Body of pancreas (tissue), 4 donors: ENCODE measurements around the gene PHC2. TPM values are rescaled to one million over a fixed set of nuclear protein-coding genes. Genes with fewer than 3 reads are reported as not detected.

Source experiments
- ATAC-seq: fragments of 150-250 bp; one replicate; pipeline ENCODE4 v1.9.1; 2016
- DNase-seq, 4 donors: peaks; one replicate each; pipeline ENCODE4 v3.0.0-alpha.2; 2019
- H3K27ac ChIP-seq, 4 donors: fragments of 200-600 bp; sonication (generic); 1 replicate in 3 of 4; 2 replicates in 1 of 4; pipeline versions ENCODE4 v1.5.1 to v1.6.1; 2016 to 2019; ENCODE audit warnings: mild to moderate bottlenecking in 1 of 4, mixed read lengths in 1 of 4, moderate library complexity in 1 of 4
- H3K27me3 ChIP-seq, 2 donors: fragments of 200-600 bp; sonication (generic); one replicate each; pipeline ENCODE4 v1.6.0; 2016; ENCODE audit warnings: mild to moderate bottlenecking in 1 of 2
- H3K36me3 ChIP-seq, 2 donors: fragments of 200-600 bp; sonication (generic); replicated peaks in 1 of 2; 2 replicates each; pipeline ENCODE4 v1.5.1; 2016; ENCODE audit warnings: low read depth in 2 of 2; ENCODE audit not compliant: insufficient read depth in 1 of 2
- H3K4me1 ChIP-seq: fragments of 200-600 bp; sonication (generic); one replicate; pipeline ENCODE4 v1.6.0; 2016
- H3K4me3 ChIP-seq, 2 donors: fragments of 200-600 bp; sonication (generic); 1 replicate in 1 of 2; 2 replicates in 1 of 2; pipeline ENCODE4 v1.5.1; 2016 to 2019
- H3K9me3 ChIP-seq, 3 donors: fragments of 200-600 bp; sonication (generic); 1 replicate in 2 of 3; 2 replicates in 1 of 3; pipeline ENCODE4 v1.5.1; 2016
- POLR2A ChIP-seq, 3 donors: fragments of 450-650 bp; IDR thresholded peaks; one replicate each; pipeline ENCODE4 v1.6.1; 2016; ENCODE audit warnings: antibody characterized with exemption in 3 of 3, mild to moderate bottlenecking in 2 of 3
- WGBS, 2 donors: methylation state at CpG; one replicate each; pipeline ENCODE4 v1.1.5; 2017; 5-methylcytosine and 5-hydroxymethylcytosine counted together
- intact Hi-C: fragments of 100-400 bp; cut with DNase I; formaldehyde crosslinking; loops from one replicate; pipeline ENCODE4 v1.15.1; 2023
- total RNA-seq, 2 donors: library from RNA; depleted of rRNA; stranded (reverse); fragments of >200 nt; gene quantifications; one replicate each; pipeline ENCODE4 v1.1.0, GENCODE V29; 2016
- TF ChIP-seq, protein P1 (sequence below), 7 experiments: fragments of 450-650 bp in 4 of 7; fragments of 200-600 bp in 3 of 7; sonication (generic) in 3 of 7; IDR thresholded peaks; one replicate each; pipeline ENCODE4 v1.5.1; 2016 to 2019; ENCODE audit warnings: antibody characterized with exemption in 7 of 7

PHC2 gene
- total RNA-seq, 2 donors from 2014 or later, result 41.8 to 44.5 TPM

DNA sequence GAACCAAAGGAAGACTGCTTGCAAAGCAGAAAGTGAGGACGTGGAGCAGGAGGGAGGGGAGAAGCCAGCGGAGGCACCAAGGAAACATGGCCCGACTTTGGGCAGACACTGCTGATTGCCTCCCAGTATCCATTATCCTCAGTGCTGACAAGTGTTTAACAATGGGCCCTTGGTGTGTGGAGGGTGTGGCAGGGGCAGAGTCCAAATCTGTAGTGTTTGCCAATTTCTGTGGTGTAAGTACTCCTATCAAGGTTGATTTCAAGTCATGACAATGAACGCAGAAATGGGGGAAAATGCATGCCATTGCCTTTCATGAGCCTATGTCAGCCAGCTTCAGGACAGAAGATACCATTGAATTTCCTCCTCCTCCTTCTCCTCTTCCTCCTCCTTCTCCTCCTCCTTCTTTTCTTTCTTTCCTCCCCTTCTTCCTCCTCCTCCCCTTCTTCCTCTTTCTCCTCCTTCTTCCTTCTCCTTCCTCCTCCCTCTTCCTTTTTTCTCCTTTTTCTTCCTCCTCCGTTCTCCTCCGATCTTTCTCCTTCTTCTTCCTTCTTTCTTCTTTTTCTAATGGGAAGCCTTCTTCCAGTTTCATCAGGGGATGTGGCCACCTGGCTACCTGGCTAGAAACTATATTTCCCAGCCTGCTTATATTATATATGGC lies 10.3 kb upstream of the PHC2 start:
- Histone ChIP-seq H3K27ac (no peak overlapping the region), H3K36me3 (no peaks in the 10 kb centered on the region), H3K4me1 (no peaks in the 10 kb centered on the region), H3K4me3 (no peak overlapping the region), H3K27me3 (no peaks in the 10 kb centered on the region), H3K9me3 (no peaks in the 10 kb centered on the region)
- TF ChIP-seq, protein P1, sequence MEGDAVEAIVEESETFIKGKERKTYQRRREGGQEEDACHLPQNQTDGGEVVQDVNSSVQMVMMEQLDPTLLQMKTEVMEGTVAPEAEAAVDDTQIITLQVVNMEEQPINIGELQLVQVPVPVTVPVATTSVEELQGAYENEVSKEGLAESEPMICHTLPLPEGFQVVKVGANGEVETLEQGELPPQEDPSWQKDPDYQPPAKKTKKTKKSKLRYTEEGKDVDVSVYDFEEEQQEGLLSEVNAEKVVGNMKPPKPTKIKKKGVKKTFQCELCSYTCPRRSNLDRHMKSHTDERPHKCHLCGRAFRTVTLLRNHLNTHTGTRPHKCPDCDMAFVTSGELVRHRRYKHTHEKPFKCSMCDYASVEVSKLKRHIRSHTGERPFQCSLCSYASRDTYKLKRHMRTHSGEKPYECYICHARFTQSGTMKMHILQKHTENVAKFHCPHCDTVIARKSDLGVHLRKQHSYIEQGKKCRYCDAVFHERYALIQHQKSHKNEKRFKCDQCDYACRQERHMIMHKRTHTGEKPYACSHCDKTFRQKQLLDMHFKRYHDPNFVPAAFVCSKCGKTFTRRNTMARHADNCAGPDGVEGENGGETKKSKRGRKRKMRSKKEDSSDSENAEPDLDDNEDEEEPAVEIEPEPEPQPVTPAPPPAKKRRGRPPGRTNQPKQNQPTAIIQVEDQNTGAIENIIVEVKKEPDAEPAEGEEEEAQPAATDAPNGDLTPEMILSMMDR (IDR thresholded peaks at IDR 0.05), result no peak
- TF ChIP-seq POLR2A (IDR thresholded peaks at IDR 0.05), result no peak
- 72 to 73% methylated on average over 6 of the region's 6 CpGs for WGBS, 2 donors
- DNase-seq (no peak), ATAC-seq (no peak)
- intact Hi-C loops, result no loop called here

DNA sequence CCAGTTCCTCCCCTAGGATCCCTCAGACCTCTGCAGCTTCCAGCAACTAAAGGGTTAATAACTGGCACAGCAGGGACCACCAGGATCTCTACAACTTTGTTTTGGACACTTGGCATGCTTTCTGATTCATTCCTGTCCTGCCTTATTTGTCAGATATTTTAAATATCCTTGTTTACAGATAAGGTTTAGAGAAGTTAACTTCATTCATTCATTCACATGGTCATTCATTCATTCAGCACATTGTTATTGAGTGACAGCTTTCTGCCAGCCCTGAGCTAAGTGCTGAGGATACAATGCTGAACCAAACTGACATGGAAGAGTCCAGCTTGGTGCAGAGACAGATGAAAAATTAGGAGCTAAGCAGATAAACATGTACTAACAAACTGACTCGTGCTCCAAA lies 8.8 kb upstream of the PHC2 start:
- intact Hi-C loops, result no loop called here
- TF ChIP-seq POLR2A (IDR thresholded peaks at IDR 0.05), result no peak
- TF ChIP-seq, protein P1 (IDR thresholded peaks at IDR 0.05), result no peak
- no peaks in the 10 kb centered on the region for H3K4me1 ChIP-seq
- no peaks in the 10 kb centered on the region for H3K9me3 ChIP-seq
- H3K4me3 ChIP-seq, result no peak overlapping the region
- H3K27ac ChIP-seq, result no peak overlapping the region
- H3K36me3 ChIP-seq, result no peaks in the 10 kb centered on the region
- ATAC-seq (no peak), DNase-seq (no peak)
- no peaks in the 10 kb centered on the region for H3K27me3 ChIP-seq
- 40 to 46% methylated on average over 1 of the region's 1 CpG for WGBS, 2 donors

DNA sequence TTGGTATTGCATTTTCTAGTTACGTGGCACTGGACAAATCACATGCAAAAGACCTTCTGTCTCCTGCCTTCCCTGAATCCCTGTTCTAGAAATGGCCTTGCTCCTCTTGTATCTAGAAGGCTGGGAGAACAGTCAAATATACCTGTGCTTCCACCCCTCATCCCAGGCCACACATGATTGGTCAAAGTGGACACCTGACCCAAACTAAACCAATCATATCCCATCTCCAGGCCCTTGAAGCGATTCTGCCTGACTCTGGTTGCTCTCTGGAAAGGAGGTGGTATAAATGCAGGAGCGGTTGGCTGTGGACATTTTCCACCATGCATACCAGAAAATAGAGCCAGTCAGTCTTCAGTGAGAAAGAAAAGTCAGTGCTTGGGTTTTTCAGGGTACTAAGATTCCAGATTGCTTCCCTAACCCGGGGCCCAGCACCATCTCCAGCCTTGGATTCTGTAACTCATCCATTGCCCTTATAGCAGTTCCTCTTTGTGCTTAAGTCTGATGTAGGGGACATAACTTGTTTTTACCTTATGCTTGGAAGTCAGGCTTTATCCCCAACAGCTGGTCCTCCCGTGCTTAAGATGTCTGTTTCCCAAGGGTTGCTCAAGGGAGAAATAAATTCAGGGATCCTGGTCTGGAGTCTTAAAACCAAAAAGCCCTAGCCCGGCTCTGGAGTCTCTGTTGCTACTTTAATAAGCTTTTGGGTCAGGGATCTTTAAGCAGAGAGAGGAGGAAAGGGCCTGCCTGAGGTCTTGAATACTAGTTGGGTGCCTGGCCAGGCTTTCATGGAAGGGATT lies 7.7 kb upstream of the PHC2 start:
- no peaks in the 10 kb centered on the region for H3K36me3 ChIP-seq
- no peak overlapping the region for H3K27ac ChIP-seq
- 84 to 93% methylated on average over 6 of the region's 6 CpGs for WGBS, 2 donors
- H3K27me3 ChIP-seq, result no peaks in the 10 kb centered on the region
- H3K9me3 ChIP-seq, result no peaks in the 10 kb centered on the region
- DNase-seq (no peak), ATAC-seq (no peak)
- TF ChIP-seq, protein P1 (IDR thresholded peaks at IDR 0.05), result no peak
- TF ChIP-seq POLR2A (IDR thresholded peaks at IDR 0.05), result no peak
- H3K4me3 ChIP-seq, result no peak overlapping the region
- intact Hi-C loops, result no loop called here
- H3K4me1 ChIP-seq, result no peaks in the 10 kb centered on the region

DNA sequence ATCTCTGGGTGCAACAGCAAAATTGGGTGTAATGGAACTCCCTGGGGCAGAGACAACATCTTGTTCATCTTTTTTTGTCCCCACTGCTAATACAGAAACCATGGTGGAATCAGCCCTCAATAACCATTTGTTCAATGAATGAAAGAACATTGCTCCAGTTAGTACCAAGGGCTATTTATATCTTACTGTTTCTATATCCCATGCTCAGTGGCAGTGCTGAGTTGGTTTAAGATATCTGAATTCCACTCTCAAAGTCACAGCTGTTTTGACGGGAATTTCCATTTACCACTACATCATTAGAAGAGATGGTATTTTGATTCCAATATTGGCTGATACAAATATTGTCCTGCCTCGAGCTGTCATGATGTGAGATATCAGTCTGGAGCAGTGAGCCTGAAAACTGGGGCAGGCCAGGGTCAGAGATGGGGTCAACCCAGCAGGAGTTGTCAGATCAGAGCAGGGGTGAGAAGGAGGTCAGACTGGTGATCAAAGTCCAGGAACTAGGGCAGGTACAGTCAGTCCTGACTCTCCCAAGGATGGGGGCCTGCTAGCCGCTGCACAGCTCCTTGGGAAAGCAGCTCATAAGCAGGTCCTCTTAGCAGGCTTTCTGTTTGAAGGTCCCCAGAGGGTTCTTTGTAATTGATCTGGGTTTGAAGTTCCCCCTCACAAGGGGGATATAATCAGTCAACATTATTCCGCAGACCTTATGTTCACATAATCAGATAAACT lies 5.8 kb upstream of the PHC2 start:
- no peaks in the 10 kb centered on the region for H3K36me3 ChIP-seq
- no peak for ATAC-seq
- no peaks in the 10 kb centered on the region for H3K27me3 ChIP-seq
- no peaks in the 10 kb centered on the region for H3K4me1 ChIP-seq
- no peak for TF ChIP-seq POLR2A (IDR thresholded peaks at IDR 0.05)
- TF ChIP-seq, protein P1 (IDR thresholded peaks at IDR 0.05), result no peak
- no peak for DNase-seq
- H3K27ac ChIP-seq, result peak overlapping the region in 1 of 4 donors; percentile 6
- intact Hi-C loops, result no loop called here
- 50 to 51% methylated on average over 4 of the region's 4 CpGs for WGBS, 2 donors
- H3K9me3 ChIP-seq, result no peaks in the 10 kb centered on the region
- no peak overlapping the region for H3K4me3 ChIP-seq
